ENCODE measurements around the gene ADAM22.

Gene ADAM22

DNA sequence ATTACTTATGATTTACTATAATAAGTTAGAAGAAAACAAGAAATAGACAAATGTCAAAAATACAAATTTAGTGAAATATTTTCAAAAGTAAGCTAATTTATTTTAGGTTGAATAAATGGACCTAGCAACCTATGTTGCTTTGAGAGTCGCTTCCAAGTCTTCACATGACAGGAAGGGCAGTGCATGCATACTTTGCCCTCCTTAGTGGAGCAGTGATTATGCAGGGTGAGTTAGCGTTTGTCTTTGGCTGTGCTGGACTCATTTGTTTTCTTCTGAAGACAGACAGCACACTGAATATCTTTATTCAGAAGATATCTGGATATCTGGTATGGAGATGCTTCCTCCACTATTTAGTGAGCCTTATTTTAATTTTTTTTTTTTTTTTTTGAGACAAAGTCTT is 183.3 kb downstream of the ADAM22 start (continued):
- TF ChIP-seq ZNF121 (tag by site-specific recombination; IDR thresholded peaks at IDR 0.05): no peak
- TF ChIP-seq ZNF350 (tag by site-specific recombination; IDR thresholded peaks at IDR 0.05): no peak
- TF ChIP-seq ZNF76 (tag by site-specific recombination; IDR thresholded peaks at IDR 0.05; ENCODE audit: borderline replicate concordance, low read depth): no peak
- TF ChIP-seq ZNF391 (tag by site-specific recombination; IDR thresholded peaks at IDR 0.05; ENCODE audit: borderline replicate concordance, low read depth): no peak

DNA sequence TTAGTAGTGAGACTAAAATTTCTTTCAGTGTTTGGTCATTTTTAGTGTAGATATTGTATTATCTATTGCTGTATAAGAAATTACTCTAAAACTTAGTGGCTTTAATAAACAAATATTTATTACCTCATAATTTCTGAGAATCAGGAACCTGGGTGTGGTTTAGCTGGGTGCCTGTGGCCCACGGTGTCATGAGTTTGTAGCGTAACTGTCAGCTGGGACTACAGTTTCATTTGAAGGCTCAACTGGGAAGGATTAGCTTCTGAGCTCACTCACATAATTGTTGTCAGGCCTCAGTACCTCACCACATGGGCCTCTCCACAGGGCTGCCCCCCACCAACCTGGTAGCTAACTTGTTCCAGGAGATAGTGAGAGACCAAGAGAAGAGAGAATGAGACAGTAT is 187.3 kb downstream of the ADAM22 start:
- Histone ChIP-seq H3K36me3 (ENCODE audit: control insufficient read depth in 2 of 2, insufficient read depth in 1 of 2, low read length in 2 of 2) (no peaks in the 10 kb centered on the region), H3K9me3 (ENCODE audit: control insufficient read depth, insufficient read depth, low read depth, low read length) (no peaks in the 10 kb centered on the region), H3K4me3 (ENCODE audit: low read depth, low read length) (no peak overlapping the region), H3K27ac (ENCODE audit: extremely low read depth, low read depth, low read length) (no peak overlapping the region), H3K4me1 (ENCODE audit: control insufficient read depth, insufficient read depth, low read length) (peaks cover under 1% of the 10 kb centered on the region)
- CTCF ChIA-PET: no interaction called here
- POLR2A ChIA-PET: no interaction called here
- TF ChIP-seq ZNF354C (tag by site-specific recombination; IDR thresholded peaks at IDR 0.05; ENCODE audit: borderline replicate concordance, low read depth): no peak
- TF ChIP-seq ZNF175 (tag by site-specific recombination; IDR thresholded peaks at IDR 0.05): no peak
- no peak for TF ChIP-seq ZNF416 (tag by site-specific recombination; IDR thresholded peaks at IDR 0.05)
- TF ChIP-seq ZNF791 (tag by site-specific recombination; IDR thresholded peaks at IDR 0.05): no peak
- no peak for TF ChIP-seq ZNF571 (tag by site-specific recombination; IDR thresholded peaks at IDR 0.05)
- TF ChIP-seq GLIS1 (tag by site-specific recombination; IDR thresholded peaks at IDR 0.05): no peak
- no peak for TF ChIP-seq ZNF174 (tag by site-specific recombination; IDR thresholded peaks at IDR 0.05)
- no peak for TF ChIP-seq SCRT2 (tag by site-specific recombination; IDR thresholded peaks at IDR 0.05)
- no peak for TF ChIP-seq ZNF629 (tag by site-specific recombination; IDR thresholded peaks at IDR 0.05)
- TF ChIP-seq, protein P1, sequence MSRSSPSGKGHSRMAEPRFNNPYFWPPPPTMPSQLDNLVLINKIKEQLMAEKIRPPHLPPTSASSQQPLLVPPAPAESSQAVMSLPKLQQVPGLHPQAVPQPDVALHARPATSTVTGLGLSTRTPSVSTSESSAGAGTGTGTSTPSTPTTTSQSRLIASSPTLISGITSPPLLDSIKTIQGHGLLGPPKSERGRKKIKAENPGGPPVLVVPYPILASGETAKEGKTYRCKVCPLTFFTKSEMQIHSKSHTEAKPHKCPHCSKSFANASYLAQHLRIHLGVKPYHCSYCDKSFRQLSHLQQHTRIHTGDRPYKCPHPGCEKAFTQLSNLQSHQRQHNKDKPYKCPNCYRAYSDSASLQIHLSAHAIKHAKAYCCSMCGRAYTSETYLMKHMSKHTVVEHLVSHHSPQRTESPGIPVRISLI (tag by site-specific recombination; IDR thresholded peaks at IDR 0.05): no peak
- no peak for TF ChIP-seq KLF1 (tag by site-specific recombination; IDR thresholded peaks at IDR 0.05)
- TF ChIP-seq ZNF561 (tag by site-specific recombination; IDR thresholded peaks at IDR 0.05; ENCODE audit: borderline replicate concordance): no peak

DNA sequence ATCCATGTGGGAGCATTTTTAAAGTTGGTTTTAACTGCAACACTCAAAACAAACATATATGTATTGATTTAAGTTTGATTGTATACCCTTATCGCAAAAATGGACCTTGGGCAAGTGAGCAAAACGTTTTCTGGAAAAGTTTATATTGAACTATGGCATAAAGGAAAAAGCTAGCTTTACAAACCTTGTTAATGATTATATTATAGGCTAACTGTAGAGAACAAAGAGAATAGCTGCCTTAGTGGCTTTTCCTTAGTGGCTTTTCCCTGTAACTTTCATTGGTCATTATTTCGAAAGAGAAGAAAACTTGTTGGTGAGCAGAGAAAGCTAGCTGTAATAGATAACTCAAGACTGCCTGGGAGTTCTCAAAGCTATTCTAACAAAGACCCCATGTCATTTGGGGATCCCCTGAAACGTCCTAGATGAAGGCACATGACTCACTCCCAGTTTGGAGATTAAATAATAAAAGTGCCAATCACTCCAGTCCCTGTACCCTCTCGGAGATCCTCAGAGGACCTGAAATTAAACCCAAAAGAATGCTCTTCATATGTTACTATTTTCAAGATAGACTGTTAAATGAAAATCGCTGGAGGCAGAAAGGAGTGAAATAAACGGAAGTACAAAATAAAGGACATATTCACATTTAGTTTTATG is 193.7 kb downstream of the ADAM22 start:
- POLR2A ChIA-PET: no interaction called here
- TF ChIP-seq ZNF146 (tag by site-specific recombination; IDR thresholded peaks at IDR 0.05) (no peak), ZBTB7A (tag by site-specific recombination; IDR thresholded peaks at IDR 0.05; ENCODE audit: low read depth) (no peak), PRDM1 (tag by site-specific recombination; IDR thresholded peaks at IDR 0.05) (no peak), ZNF571 (tag by site-specific recombination; IDR thresholded peaks at IDR 0.05) (no peak), ZNF558 (tag by site-specific recombination; IDR thresholded peaks at IDR 0.05) (no peak), BCL6B (tag by site-specific recombination; IDR thresholded peaks at IDR 0.05) (no peak)
- TF ChIP-seq, protein P2, sequence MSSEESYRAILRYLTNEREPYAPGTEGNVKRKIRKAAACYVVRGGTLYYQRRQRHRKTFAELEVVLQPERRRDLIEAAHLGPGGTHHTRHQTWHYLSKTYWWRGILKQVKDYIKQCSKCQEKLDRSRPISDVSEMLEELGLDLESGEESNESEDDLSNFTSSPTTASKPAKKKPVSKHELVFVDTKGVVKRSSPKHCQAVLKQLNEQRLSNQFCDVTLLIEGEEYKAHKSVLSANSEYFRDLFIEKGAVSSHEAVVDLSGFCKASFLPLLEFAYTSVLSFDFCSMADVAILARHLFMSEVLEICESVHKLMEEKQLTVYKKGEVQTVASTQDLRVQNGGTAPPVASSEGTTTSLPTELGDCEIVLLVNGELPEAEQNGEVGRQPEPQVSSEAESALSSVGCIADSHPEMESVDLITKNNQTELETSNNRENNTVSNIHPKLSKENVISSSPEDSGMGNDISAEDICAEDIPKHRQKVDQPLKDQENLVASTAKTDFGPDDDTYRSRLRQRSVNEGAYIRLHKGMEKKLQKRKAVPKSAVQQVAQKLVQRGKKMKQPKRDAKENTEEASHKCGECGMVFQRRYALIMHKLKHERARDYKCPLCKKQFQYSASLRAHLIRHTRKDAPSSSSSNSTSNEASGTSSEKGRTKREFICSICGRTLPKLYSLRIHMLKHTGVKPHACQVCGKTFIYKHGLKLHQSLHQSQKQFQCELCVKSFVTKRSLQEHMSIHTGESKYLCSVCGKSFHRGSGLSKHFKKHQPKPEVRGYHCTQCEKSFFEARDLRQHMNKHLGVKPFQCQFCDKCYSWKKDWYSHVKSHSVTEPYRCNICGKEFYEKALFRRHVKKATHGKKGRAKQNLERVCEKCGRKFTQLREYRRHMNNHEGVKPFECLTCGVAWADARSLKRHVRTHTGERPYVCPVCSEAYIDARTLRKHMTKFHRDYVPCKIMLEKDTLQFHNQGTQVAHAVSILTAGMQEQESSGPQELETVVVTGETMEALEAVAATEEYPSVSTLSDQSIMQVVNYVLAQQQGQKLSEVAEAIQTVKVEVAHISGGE (tag by site-specific recombination; conservative IDR thresholded peaks at IDR 0.05; ENCODE audit: low read depth): no peak
- CTCF ChIA-PET: interaction anchor here (1.1 to 1.2 kb wide), 2 partner anchors 16 to 42 kb away, joined by 3 to 4 read pairs; no protein-coding TSS in a partner anchor

More for the DNA sequence above, 193.7 kb downstream of the ADAM22 start:
- H3K36me3 ChIP-seq (ENCODE audit: control insufficient read depth in 2 of 2, insufficient read depth in 1 of 2, low read length in 2 of 2): no peaks in the 10 kb centered on the region
- no peaks in the 10 kb centered on the region for H3K9me3 ChIP-seq (ENCODE audit: control insufficient read depth, insufficient read depth, low read depth, low read length)
- no peak overlapping the region for H3K4me3 ChIP-seq (ENCODE audit: low read depth, low read length)
- H3K4me1 ChIP-seq (ENCODE audit: control insufficient read depth, insufficient read depth, low read length): no peaks in the 10 kb centered on the region
- H3K27ac ChIP-seq (ENCODE audit: extremely low read depth, low read depth, low read length): no peak overlapping the region

Measured in HEK293 (cell line).